ENCODE results near the gene GPR158. TPM values are rescaled to one million over a fixed set of nuclear protein-coding genes. Genes with fewer than 3 reads are reported as not detected.

Gene GPR158
- total RNA-seq, result not detected in 2 replicates

GRCh38 chr10:25174461-25175230 lies at the start of gene GPR158:
GPR158 (plus strand) TSS chr10:25175001; CDS start chr10:25175421, 420 bp downstream.

Other genes with a start within 250 kb of the GPR158 start
- gene PRTFDC1, start 222.4 kb upstream of the GPR158 start, total RNA-seq, result 7.8 and 9.4 TPM in 2 replicates
- 0.39 and 0.47 TPM in 2 replicates for gene ENKUR, start 158.8 kb upstream of the GPR158 start, total RNA-seq
- 1.3 and 2.9 TPM in 2 replicates for gene THNSL1, start 158.4 kb upstream of the GPR158 start, total RNA-seq

Measured in mammary microvascular endothelial cell (primary cell).